ENCODE measurements around the gene KIF1B. TPM values are rescaled to one million over a fixed set of nuclear protein-coding genes. Genes with fewer than 3 reads are reported as not detected.

Gene KIF1B
- total RNA-seq, 1 experiment from 2014 or later, result 28.1 TPM

DNA sequence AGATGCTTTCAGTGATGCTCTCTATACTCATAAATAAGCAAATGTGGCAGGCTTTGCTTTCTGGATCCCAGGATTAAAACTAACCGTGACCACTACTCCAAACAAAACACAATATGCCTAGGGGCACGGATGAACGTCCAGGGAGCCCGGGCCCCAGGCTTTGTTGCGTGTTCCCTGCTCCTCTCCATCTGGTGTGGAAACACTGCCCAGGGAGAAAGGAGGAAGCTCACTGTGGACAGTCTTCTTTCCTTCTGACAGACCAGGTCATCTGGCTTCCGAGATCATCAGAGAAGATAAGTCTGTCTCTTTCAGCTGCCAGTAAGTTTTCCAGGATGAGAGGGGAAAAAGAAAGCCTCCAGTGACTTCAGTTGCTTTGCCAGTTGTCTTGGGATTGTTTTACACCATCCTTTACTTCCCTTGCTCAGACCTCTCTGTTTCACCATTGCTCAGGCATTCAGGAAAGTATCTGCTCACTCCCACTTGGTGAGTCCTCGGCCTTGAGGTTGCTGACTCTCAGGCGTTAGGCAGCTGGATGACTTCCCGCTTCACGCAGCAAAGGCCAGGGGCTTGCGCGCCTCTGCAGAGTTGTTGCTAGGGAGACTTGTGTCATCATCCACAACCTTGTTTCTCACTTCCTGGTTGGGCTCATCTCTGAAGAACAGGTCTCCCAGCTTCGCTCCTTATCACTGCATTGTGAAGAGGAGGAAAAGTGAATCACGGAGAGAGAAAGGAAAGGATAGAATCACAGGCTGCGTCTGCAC is 167.9 kb downstream of the KIF1B start:
- H3K4me2 ChIP-seq (ENCODE audit: low read length), result no peak overlapping the region
- H3K27me3 ChIP-seq (ENCODE audit: insufficient read depth, low read length), result no peaks in the 10 kb centered on the region
- intact Hi-C loops (cut with micrococcal nuclease), result no loop called here
- H4K20me1 ChIP-seq (ENCODE audit: insufficient read depth), result no peaks in the 10 kb centered on the region
- POLR2A ChIA-PET, result no interaction called here
- H3K4me1 ChIP-seq (ENCODE audit: control insufficient read depth in 1 of 2, insufficient read depth in 2 of 2, low read length in 2 of 2), result no peaks in the 10 kb centered on the region
- CTCF ChIA-PET, result interaction anchor here (0.9 to 1.5 kb wide), 3 partner anchors 47 to 116 kb away, joined by 3 to 5 read pairs (median 4); partner anchors contain the start of gene CENPS
- no TSS peak for BruUV-seq (replicated peaks)
- TF ChIP-seq POLR2A (IDR thresholded peaks at IDR 0.05; ENCODE audit: borderline replicate concordance, extremely low read depth, insufficient read depth, insufficient read length) (no peak), ELF1 (IDR thresholded peaks at IDR 0.05; ENCODE audit: borderline replicate concordance, low read depth) (no peak), TCF7L2 (IDR thresholded peaks at IDR 0.05; ENCODE audit: borderline replicate concordance, extremely low read depth, insufficient read depth, insufficient read length) (no peak), RAD21 (IDR thresholded peaks at IDR 0.05; ENCODE audit: low read depth) (no peak), JUND (IDR thresholded peaks at IDR 0.05) (no peak)
- TF ChIP-seq, protein P1, sequence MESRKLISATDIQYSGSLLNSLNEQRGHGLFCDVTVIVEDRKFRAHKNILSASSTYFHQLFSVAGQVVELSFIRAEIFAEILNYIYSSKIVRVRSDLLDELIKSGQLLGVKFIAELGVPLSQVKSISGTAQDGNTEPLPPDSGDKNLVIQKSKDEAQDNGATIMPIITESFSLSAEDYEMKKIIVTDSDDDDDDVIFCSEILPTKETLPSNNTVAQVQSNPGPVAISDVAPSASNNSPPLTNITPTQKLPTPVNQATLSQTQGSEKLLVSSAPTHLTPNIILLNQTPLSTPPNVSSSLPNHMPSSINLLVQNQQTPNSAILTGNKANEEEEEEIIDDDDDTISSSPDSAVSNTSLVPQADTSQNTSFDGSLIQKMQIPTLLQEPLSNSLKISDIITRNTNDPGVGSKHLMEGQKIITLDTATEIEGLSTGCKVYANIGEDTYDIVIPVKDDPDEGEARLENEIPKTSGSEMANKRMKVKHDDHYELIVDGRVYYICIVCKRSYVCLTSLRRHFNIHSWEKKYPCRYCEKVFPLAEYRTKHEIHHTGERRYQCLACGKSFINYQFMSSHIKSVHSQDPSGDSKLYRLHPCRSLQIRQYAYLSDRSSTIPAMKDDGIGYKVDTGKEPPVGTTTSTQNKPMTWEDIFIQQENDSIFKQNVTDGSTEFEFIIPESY (IDR thresholded peaks at IDR 0.05; ENCODE audit: extremely low read depth, insufficient replicate concordance, low read length), result no peak
- no peaks in the 10 kb centered on the region for H3K79me2 ChIP-seq (ENCODE audit: insufficient read depth, low read length)
- H3K36me3 ChIP-seq (ENCODE audit: control insufficient read depth in 1 of 2, insufficient read depth in 2 of 2, low read length in 2 of 2), result peaks cover 12 to 18% of the 10 kb centered on the region in 2 experiments; a peak in 3 of 4 replicates
- no peak overlapping the region for H2AFZ ChIP-seq (ENCODE audit: low read depth, low read length, poor library complexity, severe bottlenecking)
- H3K27ac ChIP-seq (ENCODE audit: low read depth, low read length), result no peak overlapping the region
- H3K9me3 ChIP-seq (ENCODE audit: control insufficient read depth in 1 of 2, insufficient read depth in 1 of 2, low read depth in 1 of 2, low read length in 2 of 2), result no peaks in the 10 kb centered on the region
- no peak overlapping the region for H3K9ac ChIP-seq (ENCODE audit: low read length)
- ATAC-seq, result no peak
- H3K9me2 ChIP-seq (ENCODE audit: insufficient read depth), result no peaks in the 10 kb centered on the region
- no peak overlapping the region for H3K4me3 ChIP-seq (replicated peaks in 1 of 2; ENCODE audit: low read depth in 1 of 2, low read length in 2 of 2)
- DNase-seq (ENCODE audit: low read depth, low spot score), result no peak
- RAD21 ChIA-PET (ENCODE audit: low non-redundant PET in 1 of 2, low total read pairs in 2 of 2, uncharacterized antibody in 2 of 2, unreplicated experiment in 2 of 2), result no interaction called here

Measured in HCT116 (cell line).